Measurements from ENCODE around the gene KDELR1. TPM values are rescaled to one million over a fixed set of nuclear protein-coding genes. Genes with fewer than 3 reads are reported as not detected.
A peak's percentile ranks its signal among the peaks of the same experiment; 100 is the strongest.

Gene KDELR1
- total RNA-seq, 1 experiment from 2014 or later = 82.2 TPM

- DNase-seq (ENCODE audit: low read depth, low spot score) = peak; percentile 96
- in situ Hi-C loops (cut with HindIII; ENCODE audit: low pct_unique_long_range_greater_than_20kb, low sequenced_read_pairs) = no loop called here
These were observed 58.5 kb downstream of the KDELR1 start for GRCh38 chr19:48332662-48333466.

Other genes starting within 250 kb of the KDELR1 start
- 31.8 and 36.1 TPM in 2 replicates for gene LIG1, start 221.2 kb downstream of the KDELR1 start, total RNA-seq (2014; rRNA removed; shearing (Covaris generic))
- 1.3 and 1.8 TPM in 2 replicates for gene ZSWIM9, start 220.9 kb downstream of the KDELR1 start, total RNA-seq (2014; rRNA removed; shearing (Covaris generic))
- gene CARD8, start 135.6 kb downstream of the KDELR1 start, total RNA-seq (2014; rRNA removed; shearing (Covaris generic)) = 12.5 and 17.3 TPM in 2 replicates
- gene ZNF114, start 121.5 kb downstream of the KDELR1 start, total RNA-seq (2014; rRNA removed; shearing (Covaris generic)) = 26.5 and 29.8 TPM in 2 replicates
- gene EMP3, start 66.0 kb downstream of the KDELR1 start, total RNA-seq (2014; rRNA removed; shearing (Covaris generic)) = 184 and 193 TPM in 2 replicates
- 2.4 and 4.4 TPM in 2 replicates for gene TMEM143, start 27.6 kb downstream of the KDELR1 start, total RNA-seq (2014; rRNA removed; shearing (Covaris generic))
- not detected in 2 replicates for gene SYNGR4, start 27.2 kb downstream of the KDELR1 start, total RNA-seq (2014; rRNA removed; shearing (Covaris generic))
- 0.08 TPM in 1 of 2 replicates, not detected in the other for gene GRIN2D, start 2.1 kb upstream of the KDELR1 start, total RNA-seq (2014; rRNA removed; shearing (Covaris generic))
- 43.7 and 44.4 TPM in 2 replicates for gene GRWD1, start 54.4 kb upstream of the KDELR1 start, total RNA-seq (2014; rRNA removed; shearing (Covaris generic))
- 0.58 and 0.64 TPM in 2 replicates for gene KCNJ14, start 64.0 kb upstream of the KDELR1 start, total RNA-seq (2014; rRNA removed; shearing (Covaris generic))
- 39.5 and 41.0 TPM in 2 replicates for gene CYTH2, start 77.8 kb upstream of the KDELR1 start, total RNA-seq (2014; rRNA removed; shearing (Covaris generic))
- gene LMTK3, start 120.3 kb upstream of the KDELR1 start, total RNA-seq (2014; rRNA removed; shearing (Covaris generic)) = not detected in 2 replicates
- 0.27 and 0.34 TPM in 2 replicates for gene SULT2B1, start 160.6 kb upstream of the KDELR1 start, total RNA-seq (2014; rRNA removed; shearing (Covaris generic))
- gene SPACA4, start 215.2 kb upstream of the KDELR1 start, total RNA-seq (2014; rRNA removed; shearing (Covaris generic)) = not detected in 2 replicates
- 0.34 TPM in 1 of 2 replicates, not detected in the other for gene FAM83E, start 223.5 kb upstream of the KDELR1 start, total RNA-seq (2014; rRNA removed; shearing (Covaris generic))
- gene RPL18, start 227.6 kb upstream of the KDELR1 start, total RNA-seq (2014; rRNA removed; shearing (Covaris generic)) = 1,626 and 1,782 TPM in 2 replicates
- gene SPHK2, start 228.0 kb upstream of the KDELR1 start, total RNA-seq (2014; rRNA removed; shearing (Covaris generic)) = 4.8 and 7.3 TPM in 2 replicates
- gene DBP, start 245.8 kb upstream of the KDELR1 start, total RNA-seq (2014; rRNA removed; shearing (Covaris generic)) = 19.9 and 21.3 TPM in 2 replicates